AG10803 (cell line): ENCODE data around the gene TRPM3.

Source experiments
- DNase-seq: peaks from one replicate; pipeline ENCODE4 v3.0.0; 2010; ENCODE audit warnings: low read depth
- H3K4me3 ChIP-seq: 2 replicates; pipeline ENCODE4 v1.5.1; 2011; ENCODE audit warnings: mild to moderate bottlenecking, low read length, control low read depth
- CTCF ChIP-seq: conservative IDR thresholded peaks from 2 replicates; pipeline ENCODE4 v1.5.1; 2011; ENCODE audit warnings: mild to moderate bottlenecking, low read length, control low read depth, inconsistent platforms

TRPM3 gene

GRCh38 chr9:70933321-70933720 is 188.1 kb downstream of the TRPM3 start:
- H3K4me3 ChIP-seq, result no peak overlapping the region
- peak; percentile 85 for DNase-seq
- no peak for TF ChIP-seq CTCF

GRCh38 chr9:70932097-70932496 is 189.3 kb downstream of the TRPM3 start:
- no peak overlapping the region for H3K4me3 ChIP-seq
- no peak for DNase-seq
- TF ChIP-seq CTCF, result no peak

GRCh38 chr9:70927530-70927929 is 193.9 kb downstream of the TRPM3 start:
- no peak for TF ChIP-seq CTCF
- no peak for DNase-seq
- no peak overlapping the region for H3K4me3 ChIP-seq

GRCh38 chr9:70924895-70925547 is 196.4 kb downstream of the TRPM3 start:
- peak; percentile 94 for DNase-seq
- TF ChIP-seq CTCF, result peak; percentile 94
- peak overlapping the region; percentile 45 for H3K4me3 ChIP-seq

GRCh38 chr9:70924380-70924779 is 197.0 kb downstream of the TRPM3 start:
- TF ChIP-seq CTCF, result no peak
- peak; percentile 94 for DNase-seq
- H3K4me3 ChIP-seq, result peak overlapping the region; percentile 45

GRCh38 chr9:70923961-70924360 is 197.5 kb downstream of the TRPM3 start:
- no peak overlapping the region for H3K4me3 ChIP-seq
- TF ChIP-seq CTCF, result no peak

GRCh38 chr9:70921136-70921535 is 200.3 kb downstream of the TRPM3 start:
- DNase-seq, result peak; percentile 29
- H3K4me3 ChIP-seq, result no peak overlapping the region
- no peak for TF ChIP-seq CTCF

More at GRCh38 chr9:70923961-70924360, 197.5 kb downstream of the TRPM3 start:
- peak; percentile 32 for DNase-seq
